GM23338 (cell line): ENCODE data around the gene OTUB2.

Experiments
- CREB1 ChIP-seq: fragments of 250-450 bp; sonication (Bioruptor Pico); IDR thresholded peaks from 2 replicates; pipeline ENCODE4 v1.5.0; 2020; ENCODE audit warnings: low read depth, mild to moderate bottlenecking, moderate library complexity
- EZH2 ChIP-seq: fragments of 200-600 bp; sonication (generic); IDR thresholded peaks from one replicate; pipeline ENCODE4 v1.8.0; 2017; ENCODE audit warnings: antibody characterized with exemption, mild to moderate bottlenecking, low read depth; ENCODE audit not compliant: unreplicated experiment
- EZH2phosphoT487 ChIP-seq: fragments of 200-600 bp; sonication (generic); IDR thresholded peaks from one replicate; pipeline ENCODE4 v1.8.1; 2018; ENCODE audit warnings: antibody characterized with exemption; ENCODE audit not compliant: unreplicated experiment
- POLR2AphosphoS5 ChIP-seq: IDR thresholded peaks from 2 replicates; pipeline ENCODE4 v1.6.1; 2016; ENCODE audit warnings: antibody characterized with exemption, low read depth
- REST ChIP-seq: IDR thresholded peaks from one replicate; pipeline ENCODE4 v1.6.1; 2018; ENCODE audit warnings: antibody characterized with exemption; ENCODE audit not compliant: unreplicated experiment
- TF ChIP-seq, protein P1 (sequence below), 2 experiments: fragments of 200-600 bp in 1 of 2; sonication (generic) in 1 of 2; conservative IDR thresholded peaks; 2 replicates each; pipeline versions ENCODE4 v1.5.1 to v1.6.1; 2016 to 2017; ENCODE audit warnings: antibody characterized with exemption in 2 of 2, low read depth in 2 of 2, mild to moderate bottlenecking in 2 of 2, moderate library complexity in 1 of 2
- TF ChIP-seq, protein P2 (sequence below): fragments of 250-450 bp; sonication (Bioruptor Pico); IDR thresholded peaks from 2 replicates; pipeline ENCODE4 v1.5.0; 2020; ENCODE audit warnings: mild to moderate bottlenecking, moderate library complexity

DNA sequence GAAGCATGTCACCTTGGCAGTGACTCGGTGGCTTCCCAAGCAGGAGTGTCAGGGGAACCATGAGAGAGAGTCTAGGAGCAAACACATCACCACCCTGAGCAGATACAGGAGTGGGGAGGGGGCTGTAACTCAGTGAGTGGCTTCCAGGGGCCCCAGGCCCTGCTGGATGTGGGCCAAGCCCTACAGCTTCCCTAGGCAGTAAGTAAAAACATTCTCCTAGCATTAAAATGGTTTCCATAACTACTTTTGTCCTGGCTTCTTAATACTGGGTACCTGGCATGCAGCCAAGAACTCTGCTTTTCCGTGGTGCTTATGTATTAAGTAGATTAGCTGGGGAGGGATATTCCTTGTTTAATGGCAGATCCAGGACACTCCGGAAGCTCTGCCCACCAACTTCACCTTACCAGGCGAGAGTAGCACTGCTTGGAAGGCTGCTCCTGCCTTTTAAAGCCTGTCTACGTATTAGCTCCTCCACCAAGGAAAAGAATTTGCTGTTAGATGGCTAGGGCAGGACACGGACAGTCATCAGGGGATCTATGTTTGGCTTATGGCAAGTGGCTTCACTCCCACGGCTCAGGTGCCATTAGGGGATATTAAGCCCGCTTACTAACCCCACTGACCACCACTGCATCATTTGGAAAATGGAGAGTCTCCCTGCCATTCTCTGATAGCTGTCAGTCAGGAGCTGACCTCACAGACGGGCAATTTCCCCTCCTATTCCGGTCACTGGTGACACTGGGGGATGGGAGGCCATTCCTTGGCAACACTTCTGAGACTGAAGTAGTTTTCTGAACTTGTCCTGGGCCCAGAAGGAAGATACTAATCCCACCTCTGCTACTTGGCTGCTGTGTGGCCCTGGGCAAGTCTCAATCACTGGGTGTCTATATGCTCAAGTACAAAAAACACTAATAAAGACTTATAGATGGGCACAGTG, 22.8 kb downstream of the OTUB2 start:
- TF ChIP-seq CREB1 (CRISPR knock-in tag) = no peak
- TF ChIP-seq, protein P1, sequence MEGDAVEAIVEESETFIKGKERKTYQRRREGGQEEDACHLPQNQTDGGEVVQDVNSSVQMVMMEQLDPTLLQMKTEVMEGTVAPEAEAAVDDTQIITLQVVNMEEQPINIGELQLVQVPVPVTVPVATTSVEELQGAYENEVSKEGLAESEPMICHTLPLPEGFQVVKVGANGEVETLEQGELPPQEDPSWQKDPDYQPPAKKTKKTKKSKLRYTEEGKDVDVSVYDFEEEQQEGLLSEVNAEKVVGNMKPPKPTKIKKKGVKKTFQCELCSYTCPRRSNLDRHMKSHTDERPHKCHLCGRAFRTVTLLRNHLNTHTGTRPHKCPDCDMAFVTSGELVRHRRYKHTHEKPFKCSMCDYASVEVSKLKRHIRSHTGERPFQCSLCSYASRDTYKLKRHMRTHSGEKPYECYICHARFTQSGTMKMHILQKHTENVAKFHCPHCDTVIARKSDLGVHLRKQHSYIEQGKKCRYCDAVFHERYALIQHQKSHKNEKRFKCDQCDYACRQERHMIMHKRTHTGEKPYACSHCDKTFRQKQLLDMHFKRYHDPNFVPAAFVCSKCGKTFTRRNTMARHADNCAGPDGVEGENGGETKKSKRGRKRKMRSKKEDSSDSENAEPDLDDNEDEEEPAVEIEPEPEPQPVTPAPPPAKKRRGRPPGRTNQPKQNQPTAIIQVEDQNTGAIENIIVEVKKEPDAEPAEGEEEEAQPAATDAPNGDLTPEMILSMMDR (conservative IDR thresholded peaks at IDR 0.05; ENCODE audit: low read depth in 2 of 2) = no peak
- TF ChIP-seq, protein P2, sequence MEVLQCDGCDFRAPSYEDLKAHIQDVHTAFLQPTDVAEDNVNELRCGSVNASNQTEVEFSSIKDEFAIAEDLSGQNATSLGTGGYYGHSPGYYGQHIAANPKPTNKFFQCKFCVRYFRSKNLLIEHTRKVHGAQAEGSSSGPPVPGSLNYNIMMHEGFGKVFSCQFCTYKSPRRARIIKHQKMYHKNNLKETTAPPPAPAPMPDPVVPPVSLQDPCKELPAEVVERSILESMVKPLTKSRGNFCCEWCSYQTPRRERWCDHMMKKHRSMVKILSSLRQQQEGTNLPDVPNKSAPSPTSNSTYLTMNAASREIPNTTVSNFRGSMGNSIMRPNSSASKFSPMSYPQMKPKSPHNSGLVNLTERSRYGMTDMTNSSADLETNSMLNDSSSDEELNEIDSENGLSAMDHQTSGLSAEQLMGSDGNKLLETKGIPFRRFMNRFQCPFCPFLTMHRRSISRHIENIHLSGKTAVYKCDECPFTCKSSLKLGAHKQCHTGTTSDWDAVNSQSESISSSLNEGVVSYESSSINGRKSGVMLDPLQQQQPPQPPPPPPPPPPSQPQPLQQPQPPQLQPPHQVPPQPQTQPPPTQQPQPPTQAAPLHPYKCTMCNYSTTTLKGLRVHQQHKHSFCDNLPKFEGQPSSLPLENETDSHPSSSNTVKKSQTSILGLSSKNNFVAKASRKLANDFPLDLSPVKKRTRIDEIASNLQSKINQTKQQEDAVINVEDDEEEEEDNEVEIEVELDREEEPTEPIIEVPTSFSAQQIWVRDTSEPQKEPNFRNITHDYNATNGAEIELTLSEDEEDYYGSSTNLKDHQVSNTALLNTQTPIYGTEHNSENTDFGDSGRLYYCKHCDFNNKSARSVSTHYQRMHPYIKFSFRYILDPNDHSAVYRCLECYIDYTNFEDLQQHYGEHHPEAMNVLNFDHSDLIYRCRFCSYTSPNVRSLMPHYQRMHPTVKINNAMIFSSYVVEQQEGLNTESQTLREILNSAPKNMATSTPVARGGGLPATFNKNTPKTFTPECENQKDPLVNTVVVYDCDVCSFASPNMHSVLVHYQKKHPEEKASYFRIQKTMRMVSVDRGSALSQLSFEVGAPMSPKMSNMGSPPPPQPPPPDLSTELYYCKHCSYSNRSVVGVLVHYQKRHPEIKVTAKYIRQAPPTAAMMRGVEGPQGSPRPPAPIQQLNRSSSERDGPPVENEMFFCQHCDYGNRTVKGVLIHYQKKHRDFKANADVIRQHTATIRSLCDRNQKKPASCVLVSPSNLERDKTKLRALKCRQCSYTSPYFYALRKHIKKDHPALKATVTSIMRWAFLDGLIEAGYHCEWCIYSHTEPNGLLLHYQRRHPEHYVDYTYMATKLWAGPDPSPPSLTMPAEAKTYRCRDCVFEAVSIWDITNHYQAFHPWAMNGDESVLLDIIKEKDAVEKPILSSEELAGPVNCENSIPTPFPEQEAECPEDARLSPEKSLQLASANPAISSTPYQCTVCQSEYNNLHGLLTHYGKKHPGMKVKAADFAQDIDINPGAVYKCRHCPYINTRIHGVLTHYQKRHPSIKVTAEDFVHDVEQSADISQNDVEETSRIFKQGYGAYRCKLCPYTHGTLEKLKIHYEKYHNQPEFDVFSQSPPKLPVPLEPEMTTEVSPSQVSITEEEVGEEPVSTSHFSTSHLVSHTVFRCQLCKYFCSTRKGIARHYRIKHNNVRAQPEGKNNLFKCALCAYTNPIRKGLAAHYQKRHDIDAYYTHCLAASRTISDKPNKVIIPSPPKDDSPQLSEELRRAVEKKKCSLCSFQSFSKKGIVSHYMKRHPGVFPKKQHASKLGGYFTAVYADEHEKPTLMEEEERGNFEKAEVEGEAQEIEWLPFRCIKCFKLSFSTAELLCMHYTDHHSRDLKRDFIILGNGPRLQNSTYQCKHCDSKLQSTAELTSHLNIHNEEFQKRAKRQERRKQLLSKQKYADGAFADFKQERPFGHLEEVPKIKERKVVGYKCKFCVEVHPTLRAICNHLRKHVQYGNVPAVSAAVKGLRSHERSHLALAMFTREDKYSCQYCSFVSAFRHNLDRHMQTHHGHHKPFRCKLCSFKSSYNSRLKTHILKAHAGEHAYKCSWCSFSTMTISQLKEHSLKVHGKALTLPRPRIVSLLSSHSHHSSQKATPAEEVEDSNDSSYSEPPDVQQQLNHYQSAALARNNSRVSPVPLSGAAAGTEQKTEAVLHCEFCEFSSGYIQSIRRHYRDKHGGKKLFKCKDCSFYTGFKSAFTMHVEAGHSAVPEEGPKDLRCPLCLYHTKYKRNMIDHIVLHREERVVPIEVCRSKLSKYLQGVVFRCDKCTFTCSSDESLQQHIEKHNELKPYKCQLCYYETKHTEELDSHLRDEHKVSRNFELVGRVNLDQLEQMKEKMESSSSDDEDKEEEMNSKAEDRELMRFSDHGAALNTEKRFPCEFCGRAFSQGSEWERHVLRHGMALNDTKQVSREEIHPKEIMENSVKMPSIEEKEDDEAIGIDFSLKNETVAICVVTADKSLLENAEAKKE (CRISPR knock-in tag) = no peak
- no peak for TF ChIP-seq EZH2
- TF ChIP-seq POLR2AphosphoS5 = no peak
- no peak for TF ChIP-seq EZH2phosphoT487
- TF ChIP-seq REST = no peak
